BLaER1 treated with 17β-estradiol and CSF1 and Interleukin-3, amounts not matched to agents 10 nM and 100 nM (cell line): Measurements from ENCODE around the gene ARAP1.

Source experiments
- H3K27ac ChIP-seq, 11 experiments: shearing (Covaris generic); formaldehyde crosslinking; 2 replicates each; pipeline ENCODE4 v1.8.1; 2022
- H3K27me3 ChIP-seq, 11 experiments: shearing (Covaris generic); formaldehyde crosslinking; 2 replicates each; pipeline ENCODE4 v1.8.1; 2022
- H3K36me3 ChIP-seq, 11 experiments: shearing (Covaris generic); formaldehyde crosslinking; 2 replicates each; pipeline ENCODE4 v1.8.1; 2022
- H3K4me1 ChIP-seq, 10 experiments: shearing (Covaris generic); formaldehyde crosslinking; 2 replicates each; pipeline ENCODE4 v1.8.1; 2022
- H3K4me2 ChIP-seq, 11 experiments: shearing (Covaris generic); formaldehyde crosslinking; 2 replicates each; pipeline ENCODE4 v1.8.1; 2022
- H3K4me3 ChIP-seq, 10 experiments: shearing (Covaris generic); formaldehyde crosslinking; 2 replicates each; pipeline ENCODE4 v1.8.1; 2022
- H3K9ac ChIP-seq, 11 experiments: shearing (Covaris generic); formaldehyde crosslinking; 2 replicates each; pipeline ENCODE4 v1.8.1; 2022
- H3K9me3 ChIP-seq, 11 experiments: shearing (Covaris generic); formaldehyde crosslinking; replicated peaks in 1 of 11; 2 replicates each; pipeline ENCODE4 v1.8.1; 2022
- H4K20me1 ChIP-seq, 11 experiments: shearing (Covaris generic); formaldehyde crosslinking; 2 replicates each; pipeline ENCODE4 v1.8.1; 2022
- Cebpa-rat ChIP-seq, 11 experiments: shearing (Covaris generic); IDR thresholded peaks; 2 replicates each; pipeline ENCODE4 v1.8.1; 2022

Gene ARAP1

GRCh38 chr11:72782081-72782920, 30.1 kb upstream of the ARAP1 start:
- peak overlapping the region in 5 of 11 experiments; percentile 41 to 76 (median 74); a peak in 3 of 22 replicates for H3K9ac ChIP-seq
- H4K20me1 ChIP-seq, result peaks cover 0 to 31% (median 4%) of the 10 kb centered on the region in 11 experiments; a peak in 7 of 22 replicates
- peak overlapping the region; percentile 56 to 73 (median 65); a peak in 18 of 20 replicates for H3K4me3 ChIP-seq
- H3K36me3 ChIP-seq, result no peaks in the 10 kb centered on the region
- TF ChIP-seq Cebpa-rat (IDR thresholded peaks at IDR 0.05), result no peak
- H3K27ac ChIP-seq, result no peak overlapping the region
- peak overlapping the region; percentile 77 to 89 (median 87) for H3K4me2 ChIP-seq
- H3K27me3 ChIP-seq, result peaks cover 9 to 23% (median 17%) of the 10 kb centered on the region in 11 experiments; a peak in 18 of 22 replicates
- H3K9me3 ChIP-seq, result no peaks in the 10 kb centered on the region
- H3K4me1 ChIP-seq, result peaks cover 25 to 49% (median 41%) of the 10 kb centered on the region in 10 experiments

GRCh38 chr11:72781313-72782080, 29.3 kb upstream of the ARAP1 start:
- Histone ChIP-seq H3K9me3 (no peaks in the 10 kb centered on the region), H3K27ac (peak overlapping the region in 7 of 11 experiments; percentile 28 to 54 (median 41); a peak in 10 of 22 replicates), H4K20me1 (peaks cover 0 to 31% (median 4%) of the 10 kb centered on the region in 11 experiments; a peak in 7 of 22 replicates), H3K36me3 (no peaks in the 10 kb centered on the region), H3K4me3 (peak overlapping the region; percentile 56 to 73 (median 65)), H3K4me1 (peaks cover 17 to 49% (median 39%) of the 10 kb centered on the region in 10 experiments), H3K27me3 (peaks cover 9 to 23% (median 17%) of the 10 kb centered on the region in 11 experiments; a peak in 18 of 22 replicates), H3K9ac (peak overlapping the region; percentile 58 to 82 (median 74)), H3K4me2 (peak overlapping the region; percentile 84 to 92 (median 89))
- no peak for TF ChIP-seq Cebpa-rat (IDR thresholded peaks at IDR 0.05)

GRCh38 chr11:72781063-72781312, 28.8 kb upstream of the ARAP1 start:
- peaks cover 9 to 23% (median 17%) of the 10 kb centered on the region in 11 experiments; a peak in 18 of 22 replicates for H3K27me3 ChIP-seq
- TF ChIP-seq Cebpa-rat (IDR thresholded peaks at IDR 0.05), result no peak
- H3K4me1 ChIP-seq, result peaks cover 14 to 49% (median 37%) of the 10 kb centered on the region in 10 experiments
- H3K9ac ChIP-seq, result peak overlapping the region; percentile 58 to 82 (median 74); a peak in 21 of 22 replicates
- peak overlapping the region; percentile 77 to 92 (median 89) for H3K4me2 ChIP-seq
- H3K36me3 ChIP-seq, result no peaks in the 10 kb centered on the region
- H3K27ac ChIP-seq, result peak overlapping the region in 2 of 11 experiments; percentile 42 to 54; a peak in 1 of 22 replicates
- H3K9me3 ChIP-seq, result no peaks in the 10 kb centered on the region
- H3K4me3 ChIP-seq, result peak overlapping the region; percentile 56 to 73 (median 65)
- peaks cover 0 to 31% (median 4%) of the 10 kb centered on the region in 11 experiments; a peak in 7 of 22 replicates for H4K20me1 ChIP-seq

DNA sequence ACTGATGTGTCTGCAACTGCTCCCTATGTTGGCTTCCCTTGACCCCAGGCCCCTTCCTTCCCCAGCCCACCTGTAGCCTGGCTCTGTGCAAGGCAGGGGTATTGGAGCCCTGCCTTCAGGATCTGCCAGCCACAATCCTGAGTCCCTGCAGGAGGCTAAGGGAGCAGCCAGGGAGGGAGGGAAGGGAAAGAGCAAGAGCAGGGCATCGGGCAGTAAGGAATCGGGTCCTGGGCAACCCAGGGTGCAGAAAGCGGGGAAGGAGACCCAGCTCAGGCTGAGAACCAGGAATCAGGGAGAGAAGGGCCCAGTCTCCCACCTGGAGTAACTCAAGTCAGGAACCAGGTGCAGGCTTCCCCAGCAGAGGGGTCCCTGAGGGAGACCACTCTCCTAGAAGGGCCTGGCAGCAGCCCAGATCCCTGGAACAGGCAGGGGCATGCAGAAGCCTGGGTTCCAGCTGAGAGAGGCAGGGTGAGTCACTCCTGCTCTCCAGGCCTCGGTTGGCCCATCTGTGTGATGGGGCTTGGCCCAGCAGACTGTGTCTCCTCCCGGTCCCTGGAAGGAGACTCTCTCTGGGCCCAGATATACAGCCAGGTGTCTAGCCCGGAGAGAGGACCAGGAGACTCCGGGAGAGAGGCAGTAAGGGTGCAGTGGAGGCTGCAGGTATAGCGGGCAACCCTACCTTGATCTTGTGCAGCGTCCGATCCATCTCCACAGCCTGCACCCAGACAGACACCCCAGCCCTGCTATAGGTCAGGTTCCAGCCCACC, 28.3 kb upstream of the ARAP1 start:
- peak overlapping the region; percentile 77 to 92 (median 89) for H3K4me2 ChIP-seq
- peaks cover 9 to 23% (median 17%) of the 10 kb centered on the region in 11 experiments; a peak in 18 of 22 replicates for H3K27me3 ChIP-seq
- no peaks in the 10 kb centered on the region for H3K36me3 ChIP-seq
- peak overlapping the region in 10 of 11 experiments; percentile 64 to 82 (median 74); a peak in 14 of 22 replicates for H3K9ac ChIP-seq
- H4K20me1 ChIP-seq, result peaks cover 0 to 31% (median 4%) of the 10 kb centered on the region in 11 experiments; a peak in 7 of 22 replicates
- H3K27ac ChIP-seq, result no peak overlapping the region
- H3K4me3 ChIP-seq, result peak overlapping the region; percentile 56 to 73 (median 65); a peak in 18 of 20 replicates
- H3K4me1 ChIP-seq, result peaks cover 14 to 46% (median 37%) of the 10 kb centered on the region in 10 experiments
- H3K9me3 ChIP-seq, result no peaks in the 10 kb centered on the region
- no peak for TF ChIP-seq Cebpa-rat (IDR thresholded peaks at IDR 0.05)

GRCh38 chr11:72779495-72780128, 27.4 kb upstream of the ARAP1 start:
- Histone ChIP-seq H3K9ac (0 out of 22 replicates have a peak overlapping the region, but pooled peaks of 2 of the 11 experiments have one; percentile 8 to 23), H3K4me1 (peaks cover 15 to 46% (median 37%) of the 10 kb centered on the region in 10 experiments), H3K4me2 (peak overlapping the region in 5 of 11 experiments; percentile 84 to 92 (median 89); a peak in 6 of 22 replicates), H3K27ac (no peak overlapping the region), H3K27me3 (peaks cover 9 to 23% (median 17%) of the 10 kb centered on the region in 11 experiments; a peak in 18 of 22 replicates), H3K9me3 (no peaks in the 10 kb centered on the region), H4K20me1 (peaks cover 0 to 35% (median 4%) of the 10 kb centered on the region in 11 experiments; a peak in 7 of 22 replicates), H3K4me3 (no peak overlapping the region), H3K36me3 (no peaks in the 10 kb centered on the region)
- TF ChIP-seq Cebpa-rat (IDR thresholded peaks at IDR 0.05), result no peak

DNA sequence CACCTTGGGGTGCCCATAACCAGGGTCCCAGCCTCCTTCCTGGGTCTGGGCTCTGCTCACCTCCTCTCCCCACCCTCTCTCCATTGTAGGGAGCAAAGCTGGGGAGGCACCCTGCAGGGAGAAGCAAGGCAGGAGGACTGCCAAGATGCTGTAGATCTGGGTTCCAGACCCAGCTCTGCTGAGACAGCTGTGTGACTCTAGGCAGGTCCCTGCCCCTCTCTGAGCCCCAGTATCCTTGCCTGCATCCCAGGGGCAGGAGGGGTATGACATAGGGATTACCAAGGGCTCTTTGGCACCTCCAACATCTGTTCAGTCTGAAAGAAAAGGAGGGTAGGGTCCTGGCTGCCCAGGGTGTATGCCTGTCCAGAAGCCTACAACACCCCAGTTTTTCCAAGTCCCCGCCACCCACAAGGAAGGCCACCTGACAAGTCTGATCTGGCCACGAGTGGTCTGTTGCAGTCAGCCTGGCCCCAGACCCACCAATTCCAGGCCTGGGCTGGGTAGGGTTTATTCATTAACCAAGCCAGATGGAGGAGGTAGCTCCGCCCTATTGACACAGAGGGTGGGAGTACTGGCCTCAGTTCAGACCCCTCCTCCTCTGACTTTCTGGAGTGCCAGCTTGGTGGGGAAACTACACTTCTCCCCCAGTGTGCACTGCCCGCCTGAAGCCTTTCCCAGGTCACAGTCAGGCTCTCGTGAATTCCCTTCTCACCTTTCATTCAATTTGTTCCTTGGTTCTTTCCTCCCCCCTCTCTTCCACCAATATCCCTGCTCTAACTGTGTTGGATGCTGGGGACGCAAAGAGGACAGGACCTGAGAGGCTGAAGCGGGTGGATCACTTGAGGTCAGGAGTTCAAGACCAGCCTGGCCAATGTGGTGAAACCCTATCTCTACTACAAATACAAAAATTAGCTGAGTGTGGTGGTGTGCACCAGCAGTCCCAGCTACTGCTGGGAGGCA, 26.6 kb upstream of the ARAP1 start:
- Histone ChIP-seq H3K4me2 (peak overlapping the region in 3 of 11 experiments; percentile 2 to 22 (median 15); a peak in 2 of 22 replicates), H3K4me3 (no peak overlapping the region), H3K27me3 (peaks cover 9 to 23% (median 17%) of the 10 kb centered on the region in 11 experiments; a peak in 18 of 22 replicates), H4K20me1 (peaks cover 0 to 43% (median 5%) of the 10 kb centered on the region in 11 experiments; a peak in 9 of 22 replicates), H3K36me3 (no peaks in the 10 kb centered on the region), H3K27ac (no peak overlapping the region), H3K4me1 (peaks cover 23 to 51% (median 40%) of the 10 kb centered on the region in 10 experiments), H3K9me3 (no peaks in the 10 kb centered on the region), H3K9ac (no peak overlapping the region)
- no peak for TF ChIP-seq Cebpa-rat (IDR thresholded peaks at IDR 0.05)

DNA sequence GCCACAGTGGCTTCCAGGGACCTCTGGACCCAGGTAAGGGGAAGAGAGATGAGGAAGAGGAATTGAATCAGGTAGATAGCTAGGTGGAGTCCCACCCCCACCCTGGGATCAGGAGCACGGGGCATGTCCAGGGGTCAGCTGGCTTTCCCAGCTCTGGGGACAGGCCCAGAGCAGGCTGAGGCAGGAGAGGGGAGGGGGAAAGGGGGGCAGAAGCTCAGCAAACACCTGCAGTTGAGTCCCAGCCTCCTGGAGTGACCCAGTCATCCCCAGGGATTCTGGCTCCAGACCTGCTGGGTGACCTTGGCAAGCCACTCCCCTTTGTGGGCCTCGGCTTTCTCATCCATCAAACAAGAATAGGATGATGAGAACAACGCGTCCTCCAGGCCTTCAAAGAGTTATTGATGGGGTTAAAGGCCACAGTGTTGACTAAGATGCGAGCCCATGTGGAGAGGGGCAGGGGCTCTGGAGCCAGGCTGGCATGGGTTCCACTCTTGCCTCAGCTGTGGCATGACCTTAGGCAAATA, 25.6 kb upstream of the ARAP1 start:
- Histone ChIP-seq H3K9me3 (no peaks in the 10 kb centered on the region), H3K27ac (no peak overlapping the region), H3K4me2 (peak overlapping the region in 5 of 11 experiments; percentile 2 to 24 (median 15); a peak in 4 of 22 replicates), H4K20me1 (peaks cover 0 to 48% (median 5%) of the 10 kb centered on the region in 11 experiments; a peak in 9 of 22 replicates), H3K27me3 (peaks cover 9 to 23% (median 17%) of the 10 kb centered on the region in 11 experiments; a peak in 18 of 22 replicates), H3K9ac (no peak overlapping the region), H3K36me3 (no peaks in the 10 kb centered on the region), H3K4me3 (no peak overlapping the region), H3K4me1 (peaks cover 33 to 61% (median 50%) of the 10 kb centered on the region in 10 experiments)
- TF ChIP-seq Cebpa-rat (IDR thresholded peaks at IDR 0.05), result no peak
